H9 (cell line): ENCODE data around the gene CRISP3. TPM values are rescaled to one million over a fixed set of nuclear protein-coding genes. Genes with fewer than 3 reads are reported as not detected.

Experiments used
- DNase-seq: peaks from one replicate; pipeline ENCODE4 v3.0.0-alpha.2; 2017
- H2AFZ ChIP-seq: one replicate; pipeline ENCODE4 v1.6.1; 2013; ENCODE audit warnings: mild to moderate bottlenecking, low read length, control low read depth, moderate library complexity
- H2AK5ac ChIP-seq: 2 replicates; pipeline ENCODE4 v1.6.1; 2013; ENCODE audit warnings: low read length, control low read depth, mixed read lengths; ENCODE audit not compliant: insufficient read length
- H2BK120ac ChIP-seq: one replicate; pipeline ENCODE4 v1.6.1; 2013; ENCODE audit warnings: low read depth, mild to moderate bottlenecking, low read length, control low read depth, inconsistent platforms; ENCODE audit not compliant: poor library complexity, severe bottlenecking
- H2BK12ac ChIP-seq: 2 replicates; pipeline ENCODE4 v1.6.1; 2013; ENCODE audit warnings: low read length, control low read depth, mixed read lengths, low read depth; ENCODE audit not compliant: insufficient read length
- H2BK15ac ChIP-seq: 2 replicates; pipeline ENCODE4 v1.6.1; 2013; ENCODE audit warnings: low read depth, low read length, control low read depth
- H2BK20ac ChIP-seq: one replicate; pipeline ENCODE4 v1.6.1; 2013; ENCODE audit warnings: low read depth, mild to moderate bottlenecking, low read length, control low read depth, inconsistent platforms; ENCODE audit not compliant: poor library complexity, severe bottlenecking
- H2BK5ac ChIP-seq: 2 replicates; pipeline ENCODE4 v1.6.1; 2013; ENCODE audit warnings: low read length, control low read depth, mixed read lengths; ENCODE audit not compliant: insufficient read length
- H3K14ac ChIP-seq: 2 replicates; pipeline ENCODE4 v1.6.1; 2013; ENCODE audit warnings: low read length, control low read depth; ENCODE audit not compliant: insufficient read depth
- H3K18ac ChIP-seq: 2 replicates; pipeline ENCODE4 v1.6.1; 2013; ENCODE audit warnings: low read depth, mild to moderate bottlenecking, mixed read lengths, low read length, control low read depth; ENCODE audit not compliant: insufficient read length
- H3K23ac ChIP-seq: 2 replicates; pipeline ENCODE4 v1.6.1; 2013; ENCODE audit warnings: low read length, control low read depth, mixed read lengths, low read depth; ENCODE audit not compliant: insufficient read length
- H3K23me2 ChIP-seq: 2 replicates; pipeline ENCODE4 v1.6.1; 2013; ENCODE audit warnings: low read depth, mild to moderate bottlenecking, mixed read lengths, low read length, control low read depth; ENCODE audit not compliant: insufficient read length, poor library complexity, severe bottlenecking
- H3K27ac ChIP-seq: 2 replicates; pipeline ENCODE4 v1.5.1; 2013; ENCODE audit warnings: low read length, control low read depth, mixed read lengths, low read depth; ENCODE audit not compliant: insufficient read length
- H3K27me3 ChIP-seq: 2 replicates; pipeline ENCODE4 v1.6.1; 2013; ENCODE audit warnings: low read length, control low read depth, inconsistent platforms; ENCODE audit not compliant: insufficient read depth
- H3K4ac ChIP-seq: 2 replicates; pipeline ENCODE4 v1.6.1; 2013; ENCODE audit warnings: low read depth, mild to moderate bottlenecking, control low read depth, inconsistent platforms, low read length, moderate library complexity
- H3K4me1 ChIP-seq: 2 replicates; pipeline ENCODE4 v1.6.1; 2013; ENCODE audit warnings: low read length, control low read depth, inconsistent platforms; ENCODE audit not compliant: insufficient read depth
- H3K4me2 ChIP-seq: 2 replicates; pipeline ENCODE4 v1.6.1; 2013; ENCODE audit warnings: low read length, control low read depth, mixed read lengths; ENCODE audit not compliant: insufficient read length, insufficient read depth
- H3K56ac ChIP-seq: 2 replicates; pipeline ENCODE4 v1.6.1; 2013; ENCODE audit warnings: low read depth, mild to moderate bottlenecking, mixed read lengths, low read length, control low read depth; ENCODE audit not compliant: insufficient read length
- H3K79me1 ChIP-seq: 2 replicates; pipeline ENCODE4 v1.6.1; 2013; ENCODE audit warnings: low read depth, mild to moderate bottlenecking, moderate library complexity, low read length, control low read depth, inconsistent platforms; ENCODE audit not compliant: insufficient read depth, poor library complexity, severe bottlenecking
- H3K79me2 ChIP-seq: 2 replicates; pipeline ENCODE4 v1.6.1; 2013; ENCODE audit warnings: low read length, control low read depth, inconsistent platforms; ENCODE audit not compliant: insufficient read depth
- H3K9ac ChIP-seq: 2 replicates; pipeline ENCODE4 v1.6.1; 2013; ENCODE audit warnings: low read length, control low read depth, mixed read lengths; ENCODE audit not compliant: insufficient read length; ENCODE audit errors: extremely low read depth
- H3K9me3 ChIP-seq: one replicate; pipeline ENCODE4 v1.6.1; 2013; ENCODE audit warnings: low read depth, low read length, inconsistent platforms; ENCODE audit not compliant: control insufficient read depth
- H3T11ph ChIP-seq: one replicate; pipeline ENCODE4 v1.6.1; 2013; ENCODE audit warnings: mild to moderate bottlenecking, low read length, control low read depth, inconsistent platforms
- H4K20me1 ChIP-seq: one replicate; pipeline ENCODE4 v1.6.1; 2013; ENCODE audit not compliant: control insufficient read depth, insufficient read length, insufficient read depth
- H4K5ac ChIP-seq: 2 replicates; pipeline ENCODE4 v1.6.1; 2013; ENCODE audit warnings: low read depth, mild to moderate bottlenecking, mixed read lengths, low read length, control low read depth; ENCODE audit not compliant: insufficient read length
- H4K8ac ChIP-seq: replicated peaks from 2 replicates; pipeline ENCODE4 v1.6.1; 2013; ENCODE audit warnings: low read length, control low read depth, mixed read lengths, low read depth; ENCODE audit not compliant: insufficient read length
- H4K91ac ChIP-seq: 2 replicates; pipeline ENCODE4 v1.6.1; 2013; ENCODE audit warnings: low read depth, mild to moderate bottlenecking, moderate library complexity, mixed read lengths, low read length, control low read depth; ENCODE audit not compliant: insufficient read length
- H3K27ac Mint-ChIP-seq, 3 experiments: 2 replicates in 2 of 3; 3 replicates in 1 of 3; pipeline ENCODE4 v1.8.0; 2020 to 2021; ENCODE audit warnings: mixed read lengths in 3 of 3, mild to moderate bottlenecking in 1 of 3, moderate library complexity in 1 of 3
- H3K27me3 Mint-ChIP-seq: 2 replicates; pipeline ENCODE4 v1.8.0; 2021; ENCODE audit warnings: low read depth, mild to moderate bottlenecking, moderate library complexity, mixed read lengths
- H3K36me3 Mint-ChIP-seq, 3 experiments: 2 replicates in 2 of 3; 3 replicates in 1 of 3; pipeline ENCODE4 v1.8.0; 2020 to 2021; ENCODE audit warnings: low read depth in 3 of 3, mixed read lengths in 3 of 3; ENCODE audit not compliant: insufficient read depth in 1 of 3
- H3K4me1 Mint-ChIP-seq, 2 experiments: 2 replicates each; pipeline ENCODE4 v1.8.0; 2020; ENCODE audit warnings: mixed read lengths in 2 of 2
- H3K4me3 Mint-ChIP-seq, 2 experiments: 2 replicates in 1 of 2; 3 replicates in 1 of 2; pipeline ENCODE4 v1.8.0; 2020 to 2021; ENCODE audit warnings: mild to moderate bottlenecking in 2 of 2, mixed read lengths in 2 of 2, moderate library complexity in 1 of 2
- H3K9me3 Mint-ChIP-seq, 2 experiments: 2 replicates in 1 of 2; 3 replicates in 1 of 2; pipeline ENCODE4 v1.8.0; 2020; ENCODE audit warnings: mild to moderate bottlenecking in 2 of 2, mixed read lengths in 2 of 2, moderate library complexity in 1 of 2
- WGBS: extraction: QIAGEN DNeasy Blood & Tissue Kit; methylation state at CpG from one replicate; pipeline ENCODE4 v1.1.7; 2013; ENCODE audit warnings: missing lambda C conversion rate, low lambda C conversion rate, mixed read lengths; ENCODE audit not compliant: insufficient read length; ENCODE audit errors: extremely low coverage; 5-methylcytosine and 5-hydroxymethylcytosine counted together
- total RNA-seq: library from RNA; stranded (reverse); gene quantifications from 2 replicates; pipeline ENCODE4 v1.2.1, GENCODE V29; 2021
- TF ChIP-seq, protein P1 (sequence below): fragments of 200-600 bp; sonication (generic); conservative IDR thresholded peaks from 3 replicates; pipeline ENCODE4 v1.8.0; 2021; ENCODE audit warnings: antibody characterized with exemption, mild to moderate bottlenecking

The CRISP3 gene
- total RNA-seq, 1 experiment from 2014 or later, result not detected

DNA sequence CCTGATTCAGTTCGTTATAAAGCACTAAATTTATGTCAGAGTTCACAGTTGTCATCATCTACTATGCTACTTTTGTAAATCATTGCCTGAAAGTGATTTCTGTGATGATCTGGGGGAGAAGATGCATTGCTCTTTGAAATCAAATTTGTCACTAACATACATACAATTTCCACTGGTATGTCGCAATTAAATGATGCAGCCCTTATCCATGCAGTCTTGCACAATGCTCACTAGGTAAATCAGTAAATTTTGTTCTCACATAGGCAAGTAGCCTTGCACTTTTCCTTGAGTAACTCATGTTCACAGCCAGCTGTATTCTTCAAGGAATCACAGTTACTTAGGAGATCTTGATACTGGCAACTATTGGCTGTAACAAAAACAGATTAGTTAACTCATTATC is 51.7 kb downstream of the CRISP3 start:
- H3K23me2 ChIP-seq, result no peaks in the 10 kb centered on the region
- TF ChIP-seq, protein P1, sequence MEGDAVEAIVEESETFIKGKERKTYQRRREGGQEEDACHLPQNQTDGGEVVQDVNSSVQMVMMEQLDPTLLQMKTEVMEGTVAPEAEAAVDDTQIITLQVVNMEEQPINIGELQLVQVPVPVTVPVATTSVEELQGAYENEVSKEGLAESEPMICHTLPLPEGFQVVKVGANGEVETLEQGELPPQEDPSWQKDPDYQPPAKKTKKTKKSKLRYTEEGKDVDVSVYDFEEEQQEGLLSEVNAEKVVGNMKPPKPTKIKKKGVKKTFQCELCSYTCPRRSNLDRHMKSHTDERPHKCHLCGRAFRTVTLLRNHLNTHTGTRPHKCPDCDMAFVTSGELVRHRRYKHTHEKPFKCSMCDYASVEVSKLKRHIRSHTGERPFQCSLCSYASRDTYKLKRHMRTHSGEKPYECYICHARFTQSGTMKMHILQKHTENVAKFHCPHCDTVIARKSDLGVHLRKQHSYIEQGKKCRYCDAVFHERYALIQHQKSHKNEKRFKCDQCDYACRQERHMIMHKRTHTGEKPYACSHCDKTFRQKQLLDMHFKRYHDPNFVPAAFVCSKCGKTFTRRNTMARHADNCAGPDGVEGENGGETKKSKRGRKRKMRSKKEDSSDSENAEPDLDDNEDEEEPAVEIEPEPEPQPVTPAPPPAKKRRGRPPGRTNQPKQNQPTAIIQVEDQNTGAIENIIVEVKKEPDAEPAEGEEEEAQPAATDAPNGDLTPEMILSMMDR, result no peak
- no peak overlapping the region for H3K27ac Mint-ChIP-seq
- no peak overlapping the region for H4K8ac ChIP-seq
- H2AFZ ChIP-seq, result no peak overlapping the region
- H3K4me2 ChIP-seq, result no peak overlapping the region
- H2BK20ac ChIP-seq, result no peak overlapping the region
- no peak overlapping the region for H2AK5ac ChIP-seq
- H2BK5ac ChIP-seq, result no peak overlapping the region
- no peaks in the 10 kb centered on the region for H3K27me3 Mint-ChIP-seq
- no peak overlapping the region for H4K5ac ChIP-seq
- no peak overlapping the region for H3K4me3 Mint-ChIP-seq
- peaks cover 0 to 8% of the 10 kb centered on the region in 2 experiments; a peak in 4 of 5 replicates for H3K9me3 Mint-ChIP-seq
- H3K27me3 ChIP-seq, result no peaks in the 10 kb centered on the region
- no CpG with 5 or more reads among the region's 2 CpGs for WGBS
- H3K79me1 ChIP-seq, result no peaks in the 10 kb centered on the region
- no peak overlapping the region for H3K9ac ChIP-seq
- no peaks in the 10 kb centered on the region for H3K9me3 ChIP-seq
- H3K4ac ChIP-seq, result no peak overlapping the region
- no peaks in the 10 kb centered on the region; a peak in 1 of 7 replicates for H3K36me3 Mint-ChIP-seq
- no peak overlapping the region for H3K18ac ChIP-seq
- H2BK12ac ChIP-seq, result no peak overlapping the region
- H2BK15ac ChIP-seq, result no peak overlapping the region
- H3K4me1 Mint-ChIP-seq, result peaks cover 5% of the 10 kb centered on the region in 2 experiments; a peak in 3 of 4 replicates
- no peaks in the 10 kb centered on the region for H3K79me2 ChIP-seq
- H4K20me1 ChIP-seq, result no peaks in the 10 kb centered on the region
- no peak overlapping the region for H4K91ac ChIP-seq
- no peak overlapping the region for H3K27ac ChIP-seq
- H3K14ac ChIP-seq, result no peak overlapping the region
- DNase-seq, result no peak
- H2BK120ac ChIP-seq, result no peak overlapping the region
- no peaks in the 10 kb centered on the region for H3K4me1 ChIP-seq
- H3K23ac ChIP-seq, result no peak overlapping the region
- H3T11ph ChIP-seq, result no peak overlapping the region
- no peak overlapping the region for H3K56ac ChIP-seq

Other genes with a start within 250 kb of the CRISP3 start
- not detected in 2 replicates for gene GLYATL3, start 244.5 kb downstream of the CRISP3 start, total RNA-seq
- gene C6orf141, start 193.7 kb downstream of the CRISP3 start, total RNA-seq, result 35.9 and 40.1 TPM in 2 replicates
- gene RHAG, start 107.5 kb downstream of the CRISP3 start, total RNA-seq, result not detected in 2 replicates
- gene CRISP2, start 30.8 kb downstream of the CRISP3 start, total RNA-seq, result not detected in 2 replicates
- gene PGK2, start 42.9 kb upstream of the CRISP3 start, total RNA-seq, result not detected in 2 replicates
- gene CRISP1, start 122.1 kb upstream of the CRISP3 start, total RNA-seq, result not detected in 2 replicates
- not detected in 2 replicates for gene DEFB114, start 219.8 kb upstream of the CRISP3 start, total RNA-seq
- not detected in 2 replicates for gene DEFB113, start 225.2 kb upstream of the CRISP3 start, total RNA-seq